Measurements from ENCODE around the gene REC8. TPM values are rescaled to one million over a fixed set of nuclear protein-coding genes. Genes with fewer than 3 reads are reported as not detected.

The REC8 gene
- total RNA-seq, 1 donor from 2014 or later = 2.1 TPM

DNA sequence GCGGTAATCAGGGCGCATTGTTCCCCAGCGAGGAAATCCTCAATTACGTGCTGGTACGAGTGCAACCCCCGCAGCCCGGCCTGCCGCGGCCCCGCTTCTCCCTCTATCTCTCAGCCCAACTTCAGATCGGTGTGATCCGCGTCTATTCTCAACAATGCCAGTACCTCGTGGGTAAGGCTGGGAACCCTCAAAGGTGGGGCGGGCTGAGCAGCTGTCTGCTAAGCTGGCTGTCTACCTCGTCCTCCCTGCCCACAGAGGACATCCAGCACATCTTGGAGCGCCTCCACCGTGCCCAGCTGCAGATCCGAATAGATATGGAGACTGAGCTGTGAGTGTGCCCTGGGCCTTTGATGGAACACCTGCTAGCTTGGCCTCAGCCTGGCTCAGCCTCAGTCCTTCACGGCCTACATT lies 996 bp downstream of the REC8 start:
- no peak overlapping the region for H3K9ac ChIP-seq (ENCODE audit: low read depth in 1 of 3, low read length in 3 of 3)
- H3K36me3 ChIP-seq (ENCODE audit: control insufficient read depth in 3 of 3, insufficient read depth in 3 of 3, low read length in 3 of 3) = peaks cover 3 to 6% (median 4%) of the 10 kb centered on the region in 3 donors
- H3K4me3 ChIP-seq (ENCODE audit: low read length in 3 of 3) = no peak overlapping the region
- H3K4me1 ChIP-seq (ENCODE audit: control insufficient read depth in 3 of 3, insufficient read depth in 3 of 3, low read length in 3 of 3) = peaks cover 9 to 14% (median 12%) of the 10 kb centered on the region in 3 donors
- H3K9me3 ChIP-seq (ENCODE audit: control insufficient read depth in 3 of 3, low read length in 3 of 3) = no peaks in the 10 kb centered on the region
- H3K27ac ChIP-seq (ENCODE audit: low read depth, low read length) = no peak overlapping the region
- peaks cover 0 to 31% (median 27%) of the 10 kb centered on the region in 3 donors for H3K27me3 ChIP-seq (ENCODE audit: control insufficient read depth in 3 of 3, insufficient read depth in 3 of 3, low read length in 3 of 3)

DNA sequence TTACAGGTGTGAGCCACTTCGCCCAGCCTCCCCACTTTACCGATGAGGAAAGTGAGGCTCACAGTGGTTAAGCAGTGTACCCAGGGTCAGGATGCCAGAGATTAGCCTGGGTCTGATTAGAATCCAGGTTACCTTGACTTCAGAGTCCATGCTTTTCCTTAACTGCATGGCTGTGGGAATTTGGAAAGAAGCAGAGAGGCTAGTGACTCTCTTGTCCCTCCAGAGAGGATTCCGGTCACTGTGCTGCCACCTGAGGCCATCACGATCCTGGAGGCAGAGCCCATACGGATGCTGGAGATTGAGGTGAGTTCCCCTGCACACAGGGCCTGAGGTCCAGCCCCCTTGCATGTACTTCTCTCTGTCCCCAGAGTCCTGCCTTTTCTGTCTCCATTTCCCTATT lies 4.7 kb downstream of the REC8 start:
- Histone ChIP-seq H3K9ac (ENCODE audit: low read depth in 1 of 3, low read length in 3 of 3) (no peak overlapping the region), H3K4me1 (ENCODE audit: control insufficient read depth in 3 of 3, insufficient read depth in 3 of 3, low read length in 3 of 3) (peaks cover 27 to 32% (median 28%) of the 10 kb centered on the region in 3 donors), H3K4me3 (ENCODE audit: low read length in 3 of 3) (no peak overlapping the region), H3K36me3 (ENCODE audit: control insufficient read depth in 3 of 3, insufficient read depth in 3 of 3, low read length in 3 of 3) (peaks cover 28 to 33% (median 31%) of the 10 kb centered on the region in 3 donors), H3K27me3 (ENCODE audit: control insufficient read depth in 3 of 3, insufficient read depth in 3 of 3, low read length in 3 of 3) (peaks cover 0 to 18% (median 17%) of the 10 kb centered on the region in 3 donors), H3K27ac (ENCODE audit: low read depth, low read length) (no peak overlapping the region), H3K9me3 (ENCODE audit: control insufficient read depth in 3 of 3, low read length in 3 of 3) (no peaks in the 10 kb centered on the region)

DNA sequence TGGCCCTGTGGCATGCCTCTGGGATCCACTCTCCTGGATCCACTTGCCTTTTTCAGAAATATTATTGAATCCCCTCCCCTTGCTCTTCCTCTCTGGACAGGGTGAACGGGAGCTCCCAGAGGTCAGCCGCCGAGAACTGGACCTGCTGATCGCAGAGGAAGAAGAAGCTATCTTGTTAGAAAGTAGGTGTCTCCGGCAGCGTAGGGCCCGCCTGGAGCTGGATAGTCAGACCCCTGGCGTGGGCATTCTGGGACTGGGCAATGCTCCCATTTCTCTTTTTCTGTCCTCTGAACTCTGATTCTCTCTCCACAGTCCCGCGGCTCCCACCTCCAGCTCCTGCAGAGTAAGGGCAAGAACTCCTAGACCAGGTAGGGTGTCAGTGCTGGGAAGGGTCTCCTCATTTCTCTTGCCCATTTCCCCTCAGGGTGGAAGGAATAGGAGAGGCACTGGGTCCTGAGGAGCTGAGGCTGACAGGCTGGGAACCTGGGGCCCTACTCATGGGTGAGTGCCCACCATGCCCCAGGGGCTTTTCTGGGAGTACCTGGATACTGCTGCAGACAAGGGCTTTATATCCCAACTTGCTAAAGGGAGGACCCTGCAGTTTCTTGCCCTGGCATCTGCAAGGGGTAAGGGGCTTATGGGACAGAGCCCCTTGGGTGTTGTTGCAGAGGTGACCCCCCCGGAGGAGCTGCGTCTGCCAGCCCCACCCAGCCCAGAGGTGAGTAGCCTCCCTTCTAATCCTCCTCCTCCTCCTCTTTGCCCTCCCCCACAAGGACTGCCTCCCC lies 5.4 kb downstream of the REC8 start:
- Histone ChIP-seq H3K4me1 (ENCODE audit: control insufficient read depth in 3 of 3, insufficient read depth in 3 of 3, low read length in 3 of 3) (peaks cover 22 to 26% (median 24%) of the 10 kb centered on the region in 3 donors), H3K36me3 (ENCODE audit: control insufficient read depth in 3 of 3, insufficient read depth in 3 of 3, low read length in 3 of 3) (peaks cover 33 to 40% (median 38%) of the 10 kb centered on the region in 3 donors), H3K4me3 (ENCODE audit: low read length in 3 of 3) (no peak overlapping the region), H3K27me3 (ENCODE audit: control insufficient read depth in 3 of 3, insufficient read depth in 3 of 3, low read length in 3 of 3) (peaks cover 0 to 12% (median 12%) of the 10 kb centered on the region in 3 donors), H3K9me3 (ENCODE audit: control insufficient read depth in 3 of 3, low read length in 3 of 3) (no peaks in the 10 kb centered on the region), H3K27ac (ENCODE audit: low read depth, low read length) (no peak overlapping the region), H3K9ac (ENCODE audit: low read depth in 1 of 3, low read length in 3 of 3) (no peak overlapping the region)

DNA sequence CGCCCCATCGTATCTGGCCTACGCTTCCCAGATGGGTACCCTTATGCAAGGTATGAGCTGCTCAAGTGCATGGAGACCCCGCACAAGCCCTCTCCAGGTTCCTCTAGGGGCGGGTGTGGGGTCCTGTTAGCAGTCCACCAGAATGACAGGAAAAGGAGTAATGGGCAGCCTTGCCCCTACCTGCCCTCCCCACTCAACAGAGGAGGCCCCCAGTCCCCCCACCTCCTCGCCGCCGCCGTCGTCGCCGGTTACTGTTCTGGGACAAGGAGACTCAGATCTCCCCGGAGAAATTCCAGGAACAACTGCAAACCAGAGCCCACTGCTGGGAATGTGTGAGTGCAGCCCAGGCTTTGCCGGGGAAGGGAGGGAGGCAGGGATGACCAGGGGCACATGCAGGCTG lies 6.0 kb downstream of the REC8 start:
- Histone ChIP-seq H3K36me3 (ENCODE audit: control insufficient read depth in 3 of 3, insufficient read depth in 3 of 3, low read length in 3 of 3) (peaks cover 40 to 44% (median 42%) of the 10 kb centered on the region in 3 donors), H3K27ac (ENCODE audit: low read depth, low read length) (no peak overlapping the region), H3K9me3 (ENCODE audit: control insufficient read depth in 3 of 3, low read length in 3 of 3) (no peaks in the 10 kb centered on the region), H3K9ac (ENCODE audit: low read depth in 1 of 3, low read length in 3 of 3) (no peak overlapping the region), H3K4me3 (ENCODE audit: low read length in 3 of 3) (no peak overlapping the region), H3K27me3 (ENCODE audit: control insufficient read depth in 3 of 3, insufficient read depth in 3 of 3, low read length in 3 of 3) (peaks cover 0 to 6% (median 6%) of the 10 kb centered on the region in 3 donors), H3K4me1 (ENCODE audit: control insufficient read depth in 3 of 3, insufficient read depth in 3 of 3, low read length in 3 of 3) (peaks cover 19 to 23% (median 22%) of the 10 kb centered on the region in 3 donors)

DNA sequence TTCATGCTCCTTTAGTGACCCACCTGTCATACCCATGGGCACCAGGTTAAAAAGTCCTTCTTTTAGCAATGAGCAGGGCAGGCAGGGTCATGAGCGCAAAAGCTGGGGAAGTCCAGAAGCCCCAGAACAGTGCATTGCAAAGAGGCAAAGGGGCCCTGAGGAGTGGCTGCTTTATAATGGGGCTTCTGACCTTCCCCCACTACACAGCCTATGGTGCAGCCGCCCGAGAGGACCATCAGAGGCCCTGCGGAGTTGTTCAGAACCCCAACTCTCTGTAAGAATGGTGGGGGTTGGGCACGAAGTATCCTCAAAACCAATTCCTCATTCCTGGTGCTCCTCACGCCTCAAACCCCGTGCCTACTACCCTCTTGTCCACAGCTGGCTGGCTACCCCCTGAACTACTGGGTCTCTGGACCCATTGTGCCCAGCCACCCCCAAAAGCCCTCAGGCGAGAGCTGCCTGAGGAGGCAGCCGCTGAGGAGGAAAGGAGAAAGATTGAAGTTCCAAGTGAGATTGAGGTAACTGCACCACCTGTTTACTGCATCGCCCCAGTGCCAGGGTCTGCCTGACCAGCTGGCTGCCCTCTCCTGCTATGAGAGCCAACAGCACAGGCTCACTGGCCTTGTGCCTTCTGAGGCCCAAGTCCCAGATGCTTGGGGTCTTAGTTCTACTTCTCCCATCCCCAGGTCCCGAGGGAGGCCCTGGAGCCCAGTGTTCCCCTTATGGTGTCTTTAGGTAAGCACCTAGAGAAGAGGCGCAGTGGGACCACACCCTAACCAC lies 6.7 kb downstream of the REC8 start:
- Histone ChIP-seq H3K27me3 (ENCODE audit: control insufficient read depth in 3 of 3, insufficient read depth in 3 of 3, low read length in 3 of 3) (no peaks in the 10 kb centered on the region), H3K27ac (ENCODE audit: low read depth, low read length) (no peak overlapping the region), H3K4me3 (ENCODE audit: low read length in 3 of 3) (no peak overlapping the region), H3K36me3 (ENCODE audit: control insufficient read depth in 3 of 3, insufficient read depth in 3 of 3, low read length in 3 of 3) (peaks cover 46 to 47% (median 46%) of the 10 kb centered on the region in 3 donors), H3K9me3 (ENCODE audit: control insufficient read depth in 3 of 3, low read length in 3 of 3) (no peaks in the 10 kb centered on the region), H3K9ac (ENCODE audit: low read depth in 1 of 3, low read length in 3 of 3) (no peak overlapping the region), H3K4me1 (ENCODE audit: control insufficient read depth in 3 of 3, insufficient read depth in 3 of 3, low read length in 3 of 3) (peaks cover 15 to 22% (median 21%) of the 10 kb centered on the region in 3 donors)

DNA sequence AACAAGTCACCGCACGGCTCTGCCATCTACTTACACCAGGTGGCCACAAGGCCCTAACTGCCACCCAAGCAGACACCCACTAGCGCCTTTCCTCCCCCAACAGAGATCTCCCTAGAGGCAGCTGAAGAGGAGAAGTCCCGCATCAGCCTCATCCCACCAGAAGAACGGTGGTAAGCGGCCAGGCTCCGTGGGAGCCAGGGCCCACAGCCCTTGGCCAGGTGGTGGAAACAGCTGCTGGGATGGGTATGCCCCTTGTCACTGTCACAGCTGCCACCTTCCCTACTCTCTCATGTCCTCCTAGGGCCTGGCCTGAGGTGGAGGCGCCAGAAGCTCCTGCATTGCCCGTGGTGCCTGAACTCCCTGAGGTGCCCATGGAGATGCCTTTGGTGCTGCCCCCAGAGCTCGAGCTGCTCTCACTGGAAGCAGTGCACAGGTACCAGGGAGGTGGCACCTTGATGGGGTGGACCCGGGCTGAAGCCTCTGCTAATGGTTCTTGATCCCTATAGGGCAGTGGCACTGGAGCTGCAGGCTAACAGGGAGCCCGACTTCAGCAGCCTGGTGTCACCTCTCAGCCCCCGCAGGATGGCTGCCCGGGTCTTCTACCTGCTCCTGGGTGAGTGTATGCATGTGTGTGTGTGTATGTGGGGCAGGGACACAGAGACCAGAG lies 7.5 kb downstream of the REC8 start:
- H3K9me3 ChIP-seq (ENCODE audit: control insufficient read depth in 3 of 3, low read length in 3 of 3) = no peaks in the 10 kb centered on the region
- H3K36me3 ChIP-seq (ENCODE audit: control insufficient read depth in 3 of 3, insufficient read depth in 3 of 3, low read length in 3 of 3) = peaks cover 53 to 55% (median 54%) of the 10 kb centered on the region in 3 donors
- H3K4me1 ChIP-seq (ENCODE audit: control insufficient read depth in 3 of 3, insufficient read depth in 3 of 3, low read length in 3 of 3) = peaks cover 15 to 22% (median 21%) of the 10 kb centered on the region in 3 donors
- H3K4me3 ChIP-seq (ENCODE audit: low read length in 3 of 3) = no peak overlapping the region
- H3K9ac ChIP-seq (ENCODE audit: low read depth in 1 of 3, low read length in 3 of 3) = peak overlapping the region in 2 of 3 donors; percentile 22 to 72
- H3K27me3 ChIP-seq (ENCODE audit: control insufficient read depth in 3 of 3, insufficient read depth in 3 of 3, low read length in 3 of 3) = no peaks in the 10 kb centered on the region
- peak overlapping the region; percentile 59 for H3K27ac ChIP-seq (ENCODE audit: low read depth, low read length)

DNA sequence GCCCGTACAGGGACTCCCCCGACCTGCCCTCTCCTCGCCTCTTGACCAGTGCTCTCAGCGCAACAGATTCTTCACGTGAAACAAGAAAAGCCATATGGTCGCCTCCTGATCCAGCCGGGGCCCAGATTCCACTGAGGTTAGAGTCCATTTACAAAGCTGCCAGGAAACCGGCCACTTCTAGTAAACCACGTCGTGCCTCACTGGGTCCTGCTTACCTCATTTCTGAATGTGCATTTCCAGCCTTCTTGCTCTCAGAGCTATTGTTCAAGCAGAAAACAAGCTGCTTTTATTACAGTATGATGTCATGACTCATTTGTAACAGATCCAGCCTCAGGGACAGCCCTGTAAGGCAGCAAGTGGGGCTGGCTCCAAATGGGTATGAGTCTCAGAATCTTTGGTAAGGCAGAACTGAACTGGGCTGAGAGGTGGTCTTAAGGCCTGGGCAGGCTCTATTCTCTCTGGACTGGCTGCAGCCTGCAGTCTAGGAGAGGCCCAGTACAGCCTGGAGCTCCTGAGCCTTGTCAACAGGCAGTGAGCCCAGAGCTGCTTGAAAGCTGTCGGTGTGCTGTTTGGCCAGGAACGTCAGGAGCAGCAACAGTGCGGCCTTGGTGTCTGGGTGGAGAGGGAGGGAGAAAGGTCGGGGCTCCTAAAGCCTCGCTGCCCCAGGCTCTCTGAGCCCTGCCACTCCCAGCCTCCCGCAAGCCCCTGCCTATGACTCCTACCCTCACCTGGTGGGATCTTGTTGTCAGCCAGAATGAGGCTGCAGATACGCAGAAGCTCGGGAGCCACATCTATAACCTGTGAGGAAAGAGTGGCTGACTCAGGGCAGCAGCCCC lies 8.3 kb downstream of the REC8 start:
- peaks cover 15 to 22% (median 21%) of the 10 kb centered on the region in 3 donors for H3K4me1 ChIP-seq (ENCODE audit: control insufficient read depth in 3 of 3, insufficient read depth in 3 of 3, low read length in 3 of 3)
- H3K36me3 ChIP-seq (ENCODE audit: control insufficient read depth in 3 of 3, insufficient read depth in 3 of 3, low read length in 3 of 3) = peaks cover 61 to 62% (median 62%) of the 10 kb centered on the region in 3 donors
- peak overlapping the region; percentile 59 for H3K27ac ChIP-seq (ENCODE audit: low read depth, low read length)
- H3K27me3 ChIP-seq (ENCODE audit: control insufficient read depth in 3 of 3, insufficient read depth in 3 of 3, low read length in 3 of 3) = no peaks in the 10 kb centered on the region
- peak overlapping the region; percentile 20 to 72 (median 28) for H3K9ac ChIP-seq (ENCODE audit: low read depth in 1 of 3, low read length in 3 of 3)
- H3K9me3 ChIP-seq (ENCODE audit: control insufficient read depth in 3 of 3, low read length in 3 of 3) = no peaks in the 10 kb centered on the region
- peak overlapping the region in 1 of 3 donors; percentile 35 for H3K4me3 ChIP-seq (ENCODE audit: low read length in 3 of 3)

DNA sequence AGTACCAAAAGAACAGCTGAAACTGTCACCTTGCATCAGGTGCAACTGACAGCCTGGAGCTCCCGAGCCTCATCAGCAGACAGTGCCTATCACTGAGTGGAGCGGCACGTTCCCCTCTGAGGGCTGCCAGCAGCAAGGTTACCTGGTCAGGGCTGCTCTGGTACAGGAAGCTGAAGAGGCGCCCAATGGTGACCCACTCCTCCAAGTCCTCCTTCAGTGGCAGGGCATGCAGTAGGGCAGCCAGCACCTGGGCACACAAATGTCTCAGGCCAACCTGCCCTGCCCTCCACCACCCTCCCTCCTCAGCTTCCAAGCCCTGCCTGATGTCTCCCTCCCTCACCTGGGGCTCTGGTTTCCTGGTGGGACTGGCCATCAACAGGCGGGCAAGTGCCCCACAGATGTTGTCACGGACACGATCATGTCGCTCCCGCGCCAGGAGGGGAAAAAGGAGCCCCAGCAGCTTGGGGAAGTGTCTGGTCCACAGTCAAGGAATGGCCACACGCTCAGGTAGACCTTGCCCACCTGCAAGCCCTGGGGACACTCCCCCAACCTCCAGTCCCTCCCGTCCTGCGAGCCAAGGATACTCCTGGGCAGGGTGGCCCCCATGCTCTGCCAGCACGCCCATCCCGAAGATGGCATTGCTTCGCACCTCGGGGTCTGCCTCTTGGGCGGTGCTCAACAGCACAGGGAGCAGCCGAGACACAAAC lies 9.6 kb downstream of the REC8 start:
- Histone ChIP-seq H3K4me1 (ENCODE audit: control insufficient read depth in 3 of 3, insufficient read depth in 3 of 3, low read length in 3 of 3) (peaks cover 15 to 22% (median 21%) of the 10 kb centered on the region in 3 donors), H3K36me3 (ENCODE audit: control insufficient read depth in 3 of 3, insufficient read depth in 3 of 3, low read length in 3 of 3) (peaks cover 74 to 75% (median 74%) of the 10 kb centered on the region in 3 donors), H3K4me3 (ENCODE audit: low read length in 3 of 3) (no peak overlapping the region), H3K9me3 (ENCODE audit: control insufficient read depth in 3 of 3, low read length in 3 of 3) (no peaks in the 10 kb centered on the region), H3K9ac (ENCODE audit: low read depth in 1 of 3, low read length in 3 of 3) (no peak overlapping the region), H3K27me3 (ENCODE audit: control insufficient read depth in 3 of 3, insufficient read depth in 3 of 3, low read length in 3 of 3) (no peaks in the 10 kb centered on the region), H3K27ac (ENCODE audit: low read depth, low read length) (no peak overlapping the region)

Measured in skeletal muscle tissue (tissue), 4 donors.